NCI-H1105 (cell line): ENCODE results near the gene TMEM203.

Experiments
- DNase-seq: peaks from one replicate; lab custom pipeline; 2025; lab: John Stamatoyannopoulos, UW

TMEM203 gene

DNA sequence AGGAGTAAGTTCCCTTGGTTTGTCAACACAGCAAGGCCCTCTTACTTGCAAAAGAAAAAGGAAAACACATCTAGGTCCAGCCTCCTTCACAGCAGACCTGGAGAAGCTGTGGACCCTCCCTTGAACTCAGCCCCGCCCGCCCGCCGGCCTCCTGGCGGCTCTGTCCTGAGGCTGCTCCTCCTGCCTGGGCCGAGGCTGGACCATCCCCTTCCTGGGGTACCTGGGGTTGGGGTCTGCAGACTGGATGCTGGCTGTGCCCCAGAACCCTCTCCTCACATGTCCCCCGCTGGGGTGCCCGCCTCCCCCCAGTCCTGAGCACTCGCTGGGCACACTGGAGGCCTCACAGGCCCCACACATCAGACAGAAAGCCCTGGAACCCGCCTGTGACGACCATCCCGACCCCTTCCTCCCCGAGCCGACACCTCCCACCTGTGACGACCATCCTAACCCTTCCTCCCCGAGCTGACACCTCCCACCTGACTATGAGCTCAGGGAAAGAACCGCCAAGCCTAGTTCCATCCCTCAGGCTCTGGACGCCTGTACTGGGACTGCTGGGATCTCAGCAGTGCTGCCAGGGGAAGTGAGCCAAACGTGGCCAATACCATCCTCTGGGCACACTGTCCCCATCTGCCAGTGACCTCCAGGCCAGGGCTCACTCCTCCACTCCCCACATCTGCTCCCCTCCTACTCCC is 26.4 kb downstream of the TMEM203 start:
- DNase-seq: no peak

DNA sequence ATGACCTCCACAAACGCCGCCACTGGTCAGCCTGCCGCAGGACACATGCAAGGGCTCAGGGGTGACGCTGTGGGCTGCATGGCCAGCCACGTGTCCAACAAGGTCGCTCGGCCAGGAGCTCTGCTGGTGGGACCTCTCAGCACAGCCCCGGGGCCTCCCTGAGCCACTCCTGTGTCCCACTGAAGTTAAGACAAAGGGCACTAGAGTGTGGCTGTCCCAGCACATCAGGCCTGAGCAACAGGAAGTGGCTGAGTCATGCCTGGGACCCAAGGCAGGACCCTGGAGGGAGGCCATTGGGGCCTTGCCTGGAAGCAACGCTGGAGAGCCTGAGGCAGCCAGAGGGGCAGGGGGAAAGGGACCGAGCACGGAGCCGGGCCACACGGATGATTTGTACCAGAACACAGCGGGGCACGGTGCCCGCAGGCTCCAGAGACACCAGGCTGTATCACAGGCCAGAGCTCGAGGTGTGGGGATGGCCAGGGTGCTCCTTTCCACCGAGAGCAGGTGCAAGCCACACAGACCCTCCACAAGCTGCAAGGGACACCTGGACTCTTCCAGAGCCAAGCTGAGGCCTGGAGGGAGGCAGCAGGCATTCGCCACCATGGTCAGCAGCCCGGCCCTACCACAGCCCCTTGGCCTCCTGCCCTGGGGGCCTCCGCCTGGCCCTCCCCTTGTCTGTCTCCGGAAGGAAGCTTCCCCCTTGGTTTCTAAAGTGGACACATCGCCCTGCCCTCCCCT is 27.1 kb downstream of the TMEM203 start:
- no peak for DNase-seq

DNA sequence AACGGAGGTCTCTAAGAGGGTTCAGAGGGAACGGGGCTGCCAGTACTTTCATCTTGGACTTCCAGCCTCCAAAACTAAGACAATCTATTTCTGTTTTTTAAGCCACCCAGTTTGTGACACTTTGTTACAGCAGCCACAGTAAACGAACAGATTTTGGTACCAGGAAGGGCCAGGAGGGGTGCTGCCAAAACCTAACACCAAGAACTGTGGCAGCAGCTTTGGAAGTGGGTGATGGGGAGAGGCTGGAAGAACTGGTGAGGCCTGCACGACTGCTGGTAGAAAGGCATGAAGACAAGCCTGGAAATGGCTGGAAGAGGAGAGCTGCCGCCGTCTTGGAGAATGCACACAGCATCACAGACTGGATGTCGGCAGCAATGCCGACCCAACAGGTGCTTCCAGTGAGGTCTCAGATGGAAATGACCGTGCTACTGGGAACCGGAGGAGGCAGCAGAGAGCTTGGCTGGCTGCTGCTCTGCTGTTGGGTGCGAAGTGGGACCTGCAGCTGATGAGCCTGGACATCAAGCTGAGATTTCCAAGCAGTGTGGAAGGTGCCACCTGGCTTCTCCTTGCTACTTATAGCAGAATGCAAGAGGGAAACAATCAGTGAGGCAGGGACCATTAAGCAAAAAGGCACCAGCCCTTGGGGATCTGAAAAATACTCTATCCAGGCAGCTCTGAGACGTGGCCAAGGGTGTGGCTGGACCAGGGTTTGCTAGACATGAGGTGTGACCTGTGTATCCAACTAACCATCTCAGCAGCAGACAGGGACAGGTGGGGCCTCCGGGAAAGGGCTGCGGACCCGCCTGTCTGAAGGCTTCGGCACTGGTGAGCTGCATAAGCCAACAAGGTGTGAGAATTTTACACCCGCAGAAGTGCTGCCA is 28.9 kb downstream of the TMEM203 start:
- DNase-seq: peak; percentile 43

GRCh38 chr9:137175345-137175961 is 30.0 kb downstream of the TMEM203 start:
- DNase-seq: no peak

DNA sequence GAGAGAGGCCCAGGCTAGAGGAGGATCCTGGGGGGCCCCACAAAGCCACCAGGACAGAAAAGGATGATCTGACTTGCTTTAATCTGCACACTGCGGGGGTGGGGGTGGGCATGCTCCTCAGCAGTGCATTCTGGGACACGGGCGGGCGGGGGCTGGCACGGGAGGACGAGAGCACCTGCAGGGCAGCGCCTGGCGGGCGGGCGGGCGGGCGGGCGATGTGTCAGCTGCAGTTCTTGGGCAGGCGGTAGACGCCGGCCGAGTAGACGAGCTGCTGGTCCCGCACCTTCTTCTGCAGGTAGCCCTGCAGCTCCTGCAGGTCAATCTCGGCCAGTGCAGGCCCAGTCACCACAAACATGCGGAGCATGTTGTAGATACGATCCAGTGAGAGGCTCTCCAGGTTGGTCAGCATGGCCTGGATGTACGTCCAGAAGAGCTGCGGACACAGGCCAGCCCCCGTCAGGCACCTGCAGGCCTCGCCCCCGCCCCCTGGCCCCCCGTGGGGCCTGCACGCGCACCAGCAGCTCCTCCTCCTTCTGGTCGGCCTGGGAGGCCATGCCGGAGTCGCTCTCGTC is 30.6 kb downstream of the TMEM203 start:
- no peak for DNase-seq

- DNase-seq: no peak
These were observed 31.4 kb downstream of the TMEM203 start for GRCh38 chr9:137173796-137174664.

DNA sequence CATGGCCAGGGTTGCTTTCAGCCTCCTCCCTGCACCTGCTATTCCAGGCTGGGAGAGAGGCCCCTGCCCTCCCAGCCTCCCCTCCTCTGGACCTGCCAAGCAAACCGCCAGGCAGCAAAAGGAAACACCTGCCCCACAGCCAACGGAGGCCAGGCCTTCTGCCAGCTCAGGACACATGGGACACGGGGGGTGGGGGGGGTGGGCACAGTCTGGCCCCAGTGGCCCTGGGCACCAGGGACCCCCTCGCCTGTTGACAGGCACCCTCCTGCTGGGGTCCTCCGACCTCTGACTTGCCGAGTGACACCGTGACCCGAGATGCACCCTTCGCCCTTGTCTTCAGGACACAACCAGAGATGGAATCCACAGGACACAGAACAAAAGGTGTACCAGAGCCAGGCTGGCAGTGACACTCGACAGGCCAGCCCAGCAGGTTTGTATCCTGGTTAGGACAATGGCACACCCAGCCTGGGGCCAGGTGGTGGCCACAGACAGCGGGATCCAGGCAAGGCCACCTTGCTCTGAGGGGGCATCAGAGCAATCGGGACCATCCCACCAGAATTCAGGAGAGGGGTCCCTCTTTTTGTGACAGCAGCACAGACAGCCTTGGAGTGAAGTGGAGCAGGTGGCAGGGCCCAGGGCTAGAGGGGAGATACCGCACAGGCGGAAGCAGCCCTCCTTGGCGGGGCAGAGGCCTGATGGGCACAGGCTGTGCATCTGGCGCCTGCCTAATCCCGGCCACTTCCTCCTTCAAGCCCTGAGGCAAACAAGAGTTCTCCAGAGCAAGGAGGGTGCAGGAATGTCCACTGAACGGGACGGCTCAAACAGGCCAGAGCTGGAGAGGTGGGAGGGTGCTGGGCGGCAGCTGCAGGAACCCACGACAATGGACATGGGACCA is 32.3 kb downstream of the TMEM203 start:
- DNase-seq: no peak

GRCh38 chr9:137171149-137171900 is 34.1 kb downstream of the TMEM203 start:
- DNase-seq: no peak

- DNase-seq: no peak
These were observed 34.8 kb downstream of the TMEM203 start for GRCh38 chr9:137170486-137171148.

DNA sequence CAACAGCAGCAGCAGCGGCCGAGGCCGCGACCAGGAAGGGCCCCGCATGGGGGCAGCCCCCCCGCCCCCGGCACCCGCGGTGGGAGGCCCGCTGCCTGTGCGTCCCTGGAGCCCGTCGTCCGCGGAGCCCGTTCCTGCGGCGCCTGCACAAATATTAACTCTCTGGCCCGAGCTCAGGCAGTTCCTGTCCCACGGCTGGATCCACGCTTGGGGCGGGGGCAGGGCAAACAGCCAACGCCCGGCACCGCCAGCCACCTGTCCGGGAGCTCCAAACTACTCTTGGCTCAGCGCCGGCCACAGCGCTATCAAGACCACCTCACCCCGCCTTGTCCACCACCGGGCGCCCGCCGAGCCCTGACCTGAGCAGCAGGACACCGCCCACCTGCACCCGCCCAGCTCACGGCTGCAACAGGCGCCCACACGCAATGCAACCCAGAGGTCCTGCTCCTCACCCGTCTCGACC is 35.5 kb downstream of the TMEM203 start, which contains the start of gene LRRC26:
LRRC26 (minus strand) TSS at position 156 of the 463 bp plus-strand sequence; CDS start at position 48, 108 bp downstream.
- no peak for DNase-seq

DNA sequence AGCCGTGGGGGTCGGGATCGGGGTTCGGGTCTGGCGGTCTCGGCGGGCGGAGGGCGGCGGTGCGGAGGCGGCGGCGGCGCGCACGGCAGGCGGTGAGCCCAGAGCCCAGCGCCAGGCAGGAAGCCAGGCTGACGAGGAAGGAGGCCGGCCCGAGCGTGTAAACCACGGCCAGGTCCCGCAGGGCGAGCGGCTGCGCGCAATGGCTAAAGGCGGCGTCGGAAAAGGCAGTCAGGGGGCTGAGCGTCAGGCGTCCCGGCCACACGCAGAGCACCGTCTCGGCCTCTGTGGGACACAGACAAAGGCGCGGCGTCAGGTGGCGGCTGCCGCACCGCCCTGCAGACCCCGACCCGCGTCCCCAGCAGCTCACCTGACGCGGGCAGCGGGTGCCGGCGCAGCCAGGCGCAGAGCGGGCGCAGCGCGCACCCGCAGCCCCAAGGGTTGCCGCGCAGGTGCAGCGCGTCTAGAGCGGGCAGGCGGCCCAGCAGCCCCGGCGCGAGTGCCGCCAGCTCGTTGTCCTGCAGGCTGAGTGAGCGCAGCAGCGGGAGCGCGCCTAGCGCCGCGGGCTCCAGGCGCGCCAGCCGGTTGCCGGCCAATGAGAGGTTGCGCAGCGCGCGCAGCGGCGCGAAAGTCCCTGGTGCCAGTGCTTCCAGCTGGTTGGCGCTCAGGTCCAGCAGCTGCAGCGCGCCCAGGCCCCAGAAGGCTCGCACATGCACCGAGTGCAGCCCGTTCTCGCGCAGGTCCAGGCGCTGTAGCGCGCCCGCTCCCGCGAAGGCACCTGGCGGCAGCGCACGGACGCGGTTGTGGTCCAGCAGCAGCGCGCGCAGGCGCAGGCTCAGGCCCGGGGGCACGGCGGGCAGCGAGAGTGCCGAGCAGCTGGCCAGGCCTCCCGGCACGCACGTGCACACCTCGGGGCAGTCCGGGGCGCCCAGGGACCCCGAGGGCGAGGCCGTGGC is 36.3 kb downstream of the TMEM203 start:
- DNase-seq: peak; percentile 75

GRCh38 chr9:137168573-137168903 is 36.9 kb downstream of the TMEM203 start:
- DNase-seq: no peak

DNA sequence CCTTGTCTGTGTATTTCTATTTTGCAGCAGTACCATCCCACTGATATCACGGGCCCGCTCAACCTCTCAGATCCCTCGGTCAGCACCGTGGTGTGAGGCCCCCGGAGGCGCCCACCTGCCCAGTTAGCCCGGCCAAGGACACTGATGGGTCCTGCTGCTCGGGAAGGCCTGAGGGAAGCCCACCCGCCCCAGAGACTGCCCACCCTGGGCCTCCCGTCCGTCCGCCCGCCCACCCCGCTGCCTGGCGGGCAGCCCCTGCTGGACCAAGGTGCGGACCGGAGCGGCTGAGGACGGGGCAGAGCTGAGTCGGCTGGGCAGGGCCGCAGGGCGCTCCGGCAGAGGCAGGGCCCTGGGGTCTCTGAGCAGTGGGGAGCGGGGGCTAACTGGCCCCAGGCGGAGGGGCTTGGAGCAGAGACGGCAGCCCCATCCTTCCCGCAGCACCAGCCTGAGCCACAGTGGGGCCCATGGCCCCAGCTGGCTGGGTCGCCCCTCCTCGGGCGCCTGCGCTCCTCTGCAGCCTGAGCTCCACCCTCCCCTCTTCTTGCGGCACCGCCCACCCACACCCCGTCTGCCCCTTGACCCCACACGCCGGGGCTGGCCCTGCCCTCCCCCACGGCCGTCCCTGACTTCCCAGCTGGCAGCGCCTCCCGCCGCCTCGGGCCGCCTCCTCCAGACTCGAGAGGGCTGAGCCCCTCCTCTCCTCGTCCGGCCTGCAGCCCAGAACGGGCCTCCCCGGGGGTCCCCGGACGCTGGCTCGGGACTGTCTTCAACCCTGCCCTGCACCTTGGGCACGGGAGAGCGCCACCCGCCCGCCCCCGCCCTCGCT is 37.5 kb downstream of the TMEM203 start:
- DNase-seq: peak; percentile 36

DNA sequence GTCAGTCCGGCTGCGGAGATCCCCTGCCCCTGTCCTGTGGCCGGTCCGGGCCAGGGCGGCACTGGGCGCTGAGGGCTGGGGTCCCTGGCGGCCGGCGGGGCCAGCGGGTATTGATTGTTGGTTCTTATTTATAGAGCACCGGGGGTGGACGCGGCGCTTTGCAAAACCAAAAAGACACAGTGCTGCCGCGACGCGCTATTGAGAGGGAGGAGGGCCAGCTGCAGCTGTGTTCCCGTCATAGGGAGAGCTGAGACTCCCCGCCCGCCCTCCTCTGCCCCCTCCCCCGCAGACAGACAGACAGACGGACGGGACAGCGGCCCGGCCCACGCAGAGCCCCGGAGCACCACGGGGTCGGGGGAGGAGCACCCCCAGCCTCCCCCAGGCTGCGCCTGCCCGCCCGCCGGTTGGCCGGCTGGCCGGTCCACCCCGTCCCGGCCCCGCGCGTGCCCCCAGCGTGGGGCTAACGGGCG is 38.1 kb downstream of the TMEM203 start:
- DNase-seq: no peak

DNA sequence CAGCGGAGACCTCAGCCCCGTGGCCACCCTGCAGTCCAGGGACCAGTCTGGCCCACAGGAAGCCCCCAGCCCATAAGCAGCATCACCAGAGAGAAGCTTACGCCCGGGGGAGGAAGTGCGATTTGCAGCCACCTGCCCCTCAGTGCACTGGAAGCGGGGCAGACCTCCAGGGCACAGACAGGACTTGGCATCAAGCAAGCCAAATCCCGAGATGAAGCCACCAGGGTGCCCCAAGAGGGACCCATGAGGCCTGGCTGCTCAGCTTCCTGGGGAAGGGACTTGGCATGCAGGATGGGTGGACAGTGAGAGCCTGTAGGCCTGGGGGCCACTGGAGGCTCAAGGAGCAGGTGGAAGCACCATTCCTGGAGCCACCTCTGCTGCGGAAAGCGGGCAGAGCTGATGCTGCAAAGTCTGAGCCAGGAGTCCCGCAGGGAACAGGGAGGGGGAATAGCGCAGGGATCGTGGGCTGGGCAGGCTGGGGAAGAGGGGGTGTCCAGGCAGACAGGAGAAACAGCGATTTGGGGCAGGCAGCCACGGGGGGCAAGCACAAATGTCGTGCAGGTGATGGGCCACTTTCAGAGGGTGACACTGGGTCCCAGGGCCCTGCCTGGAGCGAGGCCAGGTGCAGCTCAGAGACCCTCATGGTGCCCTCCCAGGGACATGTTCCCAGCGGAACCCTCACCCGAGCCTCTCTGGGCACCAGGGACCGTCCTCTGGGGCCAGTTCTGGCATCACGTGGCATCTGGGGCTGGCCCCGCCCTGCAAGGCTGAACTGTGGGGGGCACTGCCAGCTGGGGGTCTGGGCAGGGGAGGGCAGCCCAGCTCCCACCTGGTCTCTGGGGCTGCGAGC is 38.8 kb downstream of the TMEM203 start:
- no peak for DNase-seq
